Esophagus squamous epithelium (tissue), 5 donors: ENCODE measurements around the gene SYNPO2. TPM values are rescaled to one million over a fixed set of nuclear protein-coding genes. Genes with fewer than 3 reads are reported as not detected.
A peak's percentile ranks its signal among the peaks of the same experiment; 100 is the strongest.
"Not testable (repeated sequence)": the region's sequence is repeated elsewhere in the genome, so short reads cannot be mapped to it uniquely, and the experiment has no call there.

Experiments used
- DNase-seq: peaks from one replicate; lab custom pipeline; 2025; lab: John Stamatoyannopoulos, UW
- H3K27ac ChIP-seq, 4 donors: fragments of 200-600 bp; sonication (generic); one replicate each; pipeline ENCODE4 v1.5.1; 2016 to 2019; ENCODE audit warnings: mild to moderate bottlenecking in 1 of 4
- H3K27me3 ChIP-seq, 4 donors: fragments of 200-600 bp; sonication (generic); 1 replicate in 3 of 4; 2 replicates in 1 of 4; pipeline versions ENCODE4 v1.5.1 to v1.6.0; 2017 to 2021; ENCODE audit warnings: antibody characterized with exemption in 1 of 4
- H3K36me3 ChIP-seq, 3 donors: fragments of 200-600 bp; sonication (generic); one replicate each; pipeline ENCODE4 v1.5.1; 2016 to 2019
- H3K4me1 ChIP-seq, 3 donors: fragments of 200-600 bp; sonication (generic); one replicate each; pipeline ENCODE4 v1.5.1; 2017 to 2019
- H3K4me3 ChIP-seq, 4 donors: fragments of 200-600 bp; sonication (generic); 1 replicate in 3 of 4; 2 replicates in 1 of 4; pipeline ENCODE4 v1.5.1; 2016 to 2019; ENCODE audit warnings: mild to moderate bottlenecking in 2 of 4, moderate library complexity in 1 of 4
- H3K9me3 ChIP-seq, 3 donors: fragments of 200-600 bp; sonication (generic); one replicate each; pipeline ENCODE4 v1.5.1; 2016 to 2019
- CTCF ChIP-seq, 6 experiments: fragments of 450-650 bp in 4 of 6; fragments of 200-600 bp in 2 of 6; sonication (generic) in 2 of 6; IDR thresholded peaks; one replicate each; pipeline ENCODE4 v1.5.1; 2016 to 2019; ENCODE audit warnings: antibody characterized with exemption in 6 of 6, mild to moderate bottlenecking in 4 of 6, moderate library complexity in 4 of 6
- POLR2A ChIP-seq, 4 donors: fragments of 450-650 bp; IDR thresholded peaks; one replicate each; pipeline ENCODE4 v1.6.1; 2017; ENCODE audit warnings: antibody characterized with exemption in 4 of 4, mild to moderate bottlenecking in 4 of 4, moderate library complexity in 3 of 4
- WGBS, 2 donors: methylation state at CpG; one replicate each; pipeline ENCODE4 v1.1.5; 2018; 5-methylcytosine and 5-hydroxymethylcytosine counted together
- intact Hi-C: fragments of 100-400 bp; cut with DNase I; formaldehyde crosslinking; loops from one replicate; pipeline ENCODE4 v1.15.0; 2022
- total RNA-seq, 4 donors: library from RNA; depleted of rRNA; stranded (reverse); fragments of >200 nt; gene quantifications; one replicate each; pipeline ENCODE4 v1.1.0, GENCODE V29; 2016
- donor health status: DM: yes; HTN: yes; CAD: no.

Gene SYNPO2
- total RNA-seq, 4 donors from 2014 or later: 19.0 to 418 (median 84.2) TPM

GRCh38 chr4:118867311-118868067 lies 21.2 kb upstream of the SYNPO2 start:
- DNase-seq: no peak
- Histone ChIP-seq H3K36me3 (no peaks in the 10 kb centered on the region), H3K27ac (no peak overlapping the region), H3K4me1 (peaks cover 0 to 11% (median 0%) of the 10 kb centered on the region in 3 donors), H3K4me3 (no peak overlapping the region), H3K27me3 (no peaks in the 10 kb centered on the region), H3K9me3 (no peaks in the 10 kb centered on the region)
- intact Hi-C loops: no loop called here
- TF ChIP-seq POLR2A (IDR thresholded peaks at IDR 0.05) (no peak), CTCF (IDR thresholded peaks at IDR 0.05) (no peak)
- 85 to 88% methylated on average over 3 of the region's 3 CpGs for WGBS, 2 donors

GRCh38 chr4:118869808-118870342 lies 18.8 kb upstream of the SYNPO2 start:
- H3K27me3 ChIP-seq: no peaks in the 10 kb centered on the region
- no peak for TF ChIP-seq CTCF (IDR thresholded peaks at IDR 0.05)
- no peak for TF ChIP-seq POLR2A (IDR thresholded peaks at IDR 0.05)
- no peak overlapping the region for H3K4me3 ChIP-seq
- H3K9me3 ChIP-seq: no peaks in the 10 kb centered on the region
- WGBS, 2 donors: 33 to 41% methylated on average over 2 of the region's 2 CpGs
- intact Hi-C loops: no loop called here
- peak overlapping the region in 1 of 4 donors; percentile 13 for H3K27ac ChIP-seq
- no peaks in the 10 kb centered on the region for H3K36me3 ChIP-seq
- DNase-seq: no peak
- peaks cover 0 to 11% (median 0%) of the 10 kb centered on the region in 3 donors for H3K4me1 ChIP-seq

GRCh38 chr4:118872181-118872580 lies 16.5 kb upstream of the SYNPO2 start:
- no peak for TF ChIP-seq POLR2A (IDR thresholded peaks at IDR 0.05)
- no peak for TF ChIP-seq CTCF (IDR thresholded peaks at IDR 0.05)
- Histone ChIP-seq H3K4me3 (no peak overlapping the region), H3K4me1 (peaks cover 0 to 11% (median 0%) of the 10 kb centered on the region in 3 donors), H3K27ac (no peak overlapping the region), H3K9me3 (no peaks in the 10 kb centered on the region), H3K27me3 (no peaks in the 10 kb centered on the region), H3K36me3 (no peaks in the 10 kb centered on the region)
- no peak for DNase-seq
- intact Hi-C loops: no loop called here
- WGBS, 2 donors: 55 to 73% methylated on average over 4 of the region's 4 CpGs

- 89 to 91% methylated on average over 6 of the region's 6 CpGs for WGBS, 2 donors
- H3K27me3 ChIP-seq: no peaks in the 10 kb centered on the region
- no peaks in the 10 kb centered on the region for H3K9me3 ChIP-seq
- TF ChIP-seq CTCF (IDR thresholded peaks at IDR 0.05) (no peak), POLR2A (IDR thresholded peaks at IDR 0.05) (no peak)
- no peak overlapping the region for H3K27ac ChIP-seq
- no peak overlapping the region for H3K4me3 ChIP-seq
- no peaks in the 10 kb centered on the region for H3K4me1 ChIP-seq
- intact Hi-C loops: no loop called here
- DNase-seq: no peak
- H3K36me3 ChIP-seq: no peaks in the 10 kb centered on the region
Observed at GRCh38 chr4:118877797-118878196, 10.9 kb upstream of the SYNPO2 start.

- H3K36me3 ChIP-seq, H3K9me3 ChIP-seq, DNase-seq, H3K27ac ChIP-seq, H3K4me3 ChIP-seq, H3K27me3 ChIP-seq, intact Hi-C loops, H3K4me1 ChIP-seq: not testable (repeated sequence)
- WGBS, 2 donors: 95 to 99% methylated on average over 9 of the region's 9 CpGs
Observed at GRCh38 chr4:118878507-118878906, 10.1 kb upstream of the SYNPO2 start.
